SK-N-SH (cell line): ENCODE data around the gene SLC36A2. TPM values are rescaled to one million over a fixed set of nuclear protein-coding genes. Genes with fewer than 3 reads are reported as not detected.

ENCODE experiments used
- CTCF ChIA-PET: fragments of 300-600, 350-600 bp; formaldehyde crosslinking; extraction: SDS; loops from one replicate; lab custom pipeline; 2021; lab: Yijun Ruan, JAX
- POLR2A ChIA-PET: fragments of 350-600 bp; sonication (Branson Sonifier 250); formaldehyde crosslinking; extraction: SDS; loops from one replicate; lab custom pipeline; 2020; ENCODE audit warnings: antibody characterized with exemption, inconsistent platforms; lab: Yijun Ruan, JAX
- DNase-seq: peaks from one replicate; pipeline ENCODE4 v3.0.0; 2012
- H2AFZ ChIP-seq: fragments of 200-600 bp; sonication (generic); 2 replicates; pipeline ENCODE4 v1.8.1; 2016; ENCODE audit warnings: antibody characterized with exemption, mild to moderate bottlenecking, low read depth
- H3F3A ChIP-seq: fragments of 200-600 bp; sonication (generic); replicated peaks from 2 replicates; pipeline ENCODE3; 2016; ENCODE audit warnings: antibody characterized with exemption, mild to moderate bottlenecking; ENCODE audit not compliant: insufficient read depth
- H3K27ac ChIP-seq, 2 experiments: fragments of 200-500 bp in 1 of 2; fragments of 200-600 bp in 1 of 2; sonication (Bioruptor generic) in 1 of 2; sonication (generic), shearing (Covaris generic) in 1 of 2; 2 replicates each; pipeline versions ENCODE4 v1.5.1 to v1.6.1; 2014 to 2016; ENCODE audit warnings: low read depth in 2 of 2, inconsistent platforms in 1 of 2, low read length in 1 of 2, mild to moderate bottlenecking in 1 of 2, mixed read lengths in 1 of 2
- H3K27me3 ChIP-seq: fragments of 200-600 bp; sonication (generic), shearing (Covaris generic); 2 replicates; pipeline ENCODE4 v1.6.1; 2016; ENCODE audit warnings: mixed run types; ENCODE audit not compliant: insufficient read depth
- H3K36me3 ChIP-seq, 2 experiments: fragments of 200-500 bp in 1 of 2; fragments of 200-600 bp in 1 of 2; sonication (Bioruptor generic) in 1 of 2; sonication (generic) in 1 of 2; replicated peaks in 1 of 2; 2 replicates each; pipeline versions ENCODE3 to v1.5.1; 2014 to 2016; ENCODE audit warnings: low read length in 1 of 2, mild to moderate bottlenecking in 1 of 2; ENCODE audit not compliant: insufficient read depth in 2 of 2, control insufficient read depth in 1 of 2
- H3K4me1 ChIP-seq, 2 experiments: fragments of 200-500 bp in 1 of 2; fragments of 200-600 bp in 1 of 2; sonication (Bioruptor generic) in 1 of 2; sonication (generic), shearing (Covaris generic) in 1 of 2; 2 replicates each; pipeline versions ENCODE4 v1.5.1 to v1.6.1; 2014 to 2016; ENCODE audit warnings: low read depth in 1 of 2, low read length in 1 of 2, mixed run types in 1 of 2; ENCODE audit not compliant: insufficient read depth in 2 of 2, control insufficient read depth in 1 of 2
- H3K4me2 ChIP-seq: fragments of 200-600 bp; sonication (generic), shearing (Covaris generic); 2 replicates; pipeline ENCODE4 v1.6.1; 2017; ENCODE audit warnings: mixed run types
- H3K4me3 ChIP-seq, 2 experiments: fragments of 200-500 bp in 1 of 2; fragments of 200-600 bp in 1 of 2; sonication (Bioruptor generic) in 1 of 2; sonication (generic), shearing (Covaris generic) in 1 of 2; 2 replicates each; pipeline versions ENCODE4 v1.5.1 to v1.8.1; 2014 to 2016; ENCODE audit warnings: low read depth in 2 of 2, inconsistent platforms in 1 of 2, low read length in 1 of 2, mild to moderate bottlenecking in 1 of 2, mixed read lengths in 1 of 2, moderate library complexity in 1 of 2
- H3K79me2 ChIP-seq: fragments of 200-600 bp; sonication (generic); 2 replicates; pipeline ENCODE4 v1.8.1; 2017; ENCODE audit warnings: mild to moderate bottlenecking; ENCODE audit not compliant: insufficient read depth
- H3K9ac ChIP-seq: fragments of 200-600 bp; sonication (generic); 2 replicates; pipeline ENCODE4 v1.6.1; 2017; ENCODE audit warnings: mixed run types
- H3K9me2 ChIP-seq: fragments of 200-600 bp; sonication (generic); 2 replicates; pipeline ENCODE4 v1.6.1; 2017; ENCODE audit warnings: mixed run types
- H3K9me3 ChIP-seq: fragments of 200-600 bp; sonication (generic); 2 replicates; pipeline ENCODE4 v1.6.1; 2017; ENCODE audit warnings: mixed run types, mild to moderate bottlenecking, moderate library complexity
- H4K20me1 ChIP-seq: fragments of 200-600 bp; sonication (generic); 2 replicates; pipeline ENCODE4 v1.6.1; 2017; ENCODE audit warnings: mild to moderate bottlenecking, mixed run types; ENCODE audit not compliant: insufficient read depth
- EP300 ChIP-seq, 2 experiments: IDR thresholded peaks; 2 replicates each; pipeline versions ENCODE4 v1.4.0 to v1.6.1; 2012; ENCODE audit warnings: borderline replicate concordance in 1 of 2, low read depth in 1 of 2, low read length in 1 of 2
- EZH2phosphoT487 ChIP-seq: fragments of 200-600 bp; sonication (generic); IDR thresholded peaks from 2 replicates; pipeline ENCODE4 v1.6.1; 2017; ENCODE audit warnings: low read depth, mixed run types, mild to moderate bottlenecking, antibody characterized with exemption, moderate library complexity, borderline replicate concordance
- GABPA ChIP-seq: IDR thresholded peaks from 2 replicates; pipeline ENCODE4 v1.4.0; 2012; ENCODE audit warnings: low read depth, mild to moderate bottlenecking
- MXI1 ChIP-seq: IDR thresholded peaks from 2 replicates; pipeline ENCODE4 v1.6.1; 2012; ENCODE audit warnings: mild to moderate bottlenecking, low read depth, low read length, improper control_type of control experiment
- NFIC ChIP-seq: IDR thresholded peaks from 2 replicates; pipeline ENCODE4 v1.4.0; 2012; ENCODE audit warnings: borderline replicate concordance
- POLR2AphosphoS5 ChIP-seq: IDR thresholded peaks from 2 replicates; pipeline ENCODE4 v1.6.1; 2012; ENCODE audit warnings: low read depth, low read length
- RAD21 ChIP-seq: IDR thresholded peaks from 2 replicates; pipeline ENCODE4 v1.6.1; 2012; ENCODE audit warnings: mild to moderate bottlenecking, low read length
- RXRA ChIP-seq: IDR thresholded peaks from 2 replicates; pipeline ENCODE4 v1.4.0; 2012; ENCODE audit warnings: low read depth, mild to moderate bottlenecking, borderline replicate concordance
- SIN3A ChIP-seq: IDR thresholded peaks from 2 replicates; pipeline ENCODE4 v1.6.1; 2012; ENCODE audit warnings: low read depth, mild to moderate bottlenecking, low read length, moderate library complexity, borderline replicate concordance
- TEAD4 ChIP-seq: IDR thresholded peaks from 2 replicates; pipeline ENCODE4 v1.4.0; 2012; ENCODE audit warnings: mild to moderate bottlenecking, borderline replicate concordance; ENCODE audit not compliant: insufficient read depth
- YY1 ChIP-seq: IDR thresholded peaks from 2 replicates; pipeline ENCODE4 v1.4.0; 2012; ENCODE audit warnings: low read depth, mild to moderate bottlenecking
- WGBS: methylation state at CpG from one replicate; pipeline ENCODE4 v1.1.6; 2017; ENCODE audit warnings: low lambda C conversion rate; 5-methylcytosine and 5-hydroxymethylcytosine counted together
- polyA plus RNA-seq, 3 experiments: library from polyadenylated mRNA; depleted of rRNA; stranded (reverse); fragments of >200 nt; gene quantifications; 2 replicates each; pipeline ENCODE4 v1.2.3, GENCODE V29; 2012
- TF ChIP-seq, protein P1 (sequence below): fragments of 150-350 bp; IDR thresholded peaks from 2 replicates; pipeline ENCODE4 v1.6.1; 2017; ENCODE audit warnings: antibody characterized with exemption, low read length, low read depth, borderline replicate concordance
- TF ChIP-seq, protein P2 (sequence below): IDR thresholded peaks from 2 replicates; pipeline ENCODE4 v1.6.1; 2012; ENCODE audit warnings: mild to moderate bottlenecking, low read depth, low read length, moderate library complexity

Gene SLC36A2
- polyA plus RNA-seq, 1 of the 3 experiments (the other 2 are of a cell fraction): not detected

DNA sequence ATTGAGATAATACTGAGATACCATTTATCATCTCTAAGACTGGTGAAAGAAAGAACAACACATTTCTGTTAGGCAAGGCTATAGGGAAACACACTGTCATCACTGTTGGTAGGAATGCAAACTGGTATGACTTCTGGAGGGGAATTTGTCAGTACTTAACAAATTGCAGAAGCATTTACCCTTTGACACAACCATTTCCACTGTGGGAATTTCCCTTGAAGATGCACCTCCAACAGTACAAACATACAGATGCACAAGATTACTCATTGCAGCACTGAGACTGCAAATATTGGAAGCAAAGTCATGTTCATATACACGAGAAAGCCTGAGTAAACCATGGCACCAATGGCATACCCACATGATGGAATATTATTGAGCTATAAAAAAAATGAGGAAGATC, 76.8 kb downstream of the SLC36A2 start:
- no peaks in the 10 kb centered on the region for H4K20me1 ChIP-seq
- DNase-seq: no peak

DNA sequence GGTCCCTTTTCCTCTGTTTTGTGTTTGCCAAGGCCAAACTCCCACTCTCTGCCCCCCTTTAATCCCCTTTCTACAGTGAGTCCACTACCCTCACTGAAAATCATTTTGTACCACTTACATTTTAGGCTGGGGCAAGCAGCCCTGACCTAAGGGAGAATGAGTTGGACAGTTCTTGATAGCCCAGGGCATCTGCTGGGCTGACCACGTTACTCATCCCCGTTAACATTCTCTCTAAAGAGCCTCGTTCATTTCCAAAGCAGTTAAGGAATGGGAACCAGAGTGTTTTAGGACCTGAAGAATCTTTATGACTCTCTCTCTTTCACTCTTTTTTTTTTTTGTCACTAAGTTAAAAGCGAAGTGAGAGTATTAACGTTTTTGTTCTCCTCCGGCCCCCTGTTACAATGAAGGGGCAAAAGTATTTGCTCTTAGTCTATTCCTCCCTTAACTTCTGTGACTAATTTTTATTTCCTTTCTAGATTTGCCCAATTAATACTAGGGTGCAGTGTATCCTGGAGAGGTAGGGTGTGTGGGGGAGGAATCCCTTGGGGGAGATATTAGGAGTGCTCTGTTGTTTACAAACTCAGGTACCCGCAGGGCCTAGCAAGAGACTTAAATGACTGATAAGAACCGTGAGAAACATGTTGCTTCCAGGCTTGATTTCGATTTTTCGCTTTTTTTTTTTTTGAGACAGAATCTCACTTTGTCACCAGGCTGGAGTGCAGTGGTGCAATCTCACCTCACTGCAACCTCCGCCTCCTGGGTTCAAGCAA, 79.7 kb downstream of the SLC36A2 start:
- 0 out of 4 replicates have a peak, but pooled peaks cover 0 to 4% of the 10 kb centered on the region in 2 experiments for H3K4me1 ChIP-seq
- no peak overlapping the region for H3K4me2 ChIP-seq
- 87% methylated on average over 11 of the region's 11 CpGs for WGBS
- H3F3A ChIP-seq: no peaks in the 10 kb centered on the region
- no peaks in the 10 kb centered on the region for H4K20me1 ChIP-seq
- H3K27me3 ChIP-seq: no peaks in the 10 kb centered on the region
- CTCF ChIA-PET: no interaction called here
- H3K9ac ChIP-seq: no peak overlapping the region
- DNase-seq: no peak
- POLR2A ChIA-PET: no interaction called here
- H3K36me3 ChIP-seq: peaks cover 0 to 9% of the 10 kb centered on the region in 2 experiments
- H3K79me2 ChIP-seq: no peaks in the 10 kb centered on the region
- H3K27ac ChIP-seq: no peak overlapping the region
- H2AFZ ChIP-seq: no peak overlapping the region
- H3K9me2 ChIP-seq: no peaks in the 10 kb centered on the region
- H3K9me3 ChIP-seq: no peaks in the 10 kb centered on the region
- no peak overlapping the region for H3K4me3 ChIP-seq
- TF ChIP-seq GABPA (no peak), POLR2AphosphoS5 (no peak), RAD21 (no peak), TEAD4 (no peak), NFIC (no peak)

More for the DNA sequence above, 76.8 kb downstream of the SLC36A2 start:
- peaks cover 0 to 9% of the 10 kb centered on the region in 2 experiments for H3K36me3 ChIP-seq
- no peak overlapping the region for H3K4me3 ChIP-seq
- H3K4me1 ChIP-seq: no peaks in the 10 kb centered on the region
- 60% methylated on average over 1 of the region's 1 CpG for WGBS
- no peak overlapping the region for H2AFZ ChIP-seq
- TF ChIP-seq SIN3A: no peak
- TF ChIP-seq RXRA: no peak
- TF ChIP-seq YY1: no peak
- TF ChIP-seq EZH2phosphoT487: no peak
- TF ChIP-seq, protein P1, sequence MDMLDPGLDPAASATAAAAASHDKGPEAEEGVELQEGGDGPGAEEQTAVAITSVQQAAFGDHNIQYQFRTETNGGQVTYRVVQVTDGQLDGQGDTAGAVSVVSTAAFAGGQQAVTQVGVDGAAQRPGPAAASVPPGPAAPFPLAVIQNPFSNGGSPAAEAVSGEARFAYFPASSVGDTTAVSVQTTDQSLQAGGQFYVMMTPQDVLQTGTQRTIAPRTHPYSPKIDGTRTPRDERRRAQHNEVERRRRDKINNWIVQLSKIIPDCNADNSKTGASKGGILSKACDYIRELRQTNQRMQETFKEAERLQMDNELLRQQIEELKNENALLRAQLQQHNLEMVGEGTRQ: no peak
- TF ChIP-seq, protein P2, sequence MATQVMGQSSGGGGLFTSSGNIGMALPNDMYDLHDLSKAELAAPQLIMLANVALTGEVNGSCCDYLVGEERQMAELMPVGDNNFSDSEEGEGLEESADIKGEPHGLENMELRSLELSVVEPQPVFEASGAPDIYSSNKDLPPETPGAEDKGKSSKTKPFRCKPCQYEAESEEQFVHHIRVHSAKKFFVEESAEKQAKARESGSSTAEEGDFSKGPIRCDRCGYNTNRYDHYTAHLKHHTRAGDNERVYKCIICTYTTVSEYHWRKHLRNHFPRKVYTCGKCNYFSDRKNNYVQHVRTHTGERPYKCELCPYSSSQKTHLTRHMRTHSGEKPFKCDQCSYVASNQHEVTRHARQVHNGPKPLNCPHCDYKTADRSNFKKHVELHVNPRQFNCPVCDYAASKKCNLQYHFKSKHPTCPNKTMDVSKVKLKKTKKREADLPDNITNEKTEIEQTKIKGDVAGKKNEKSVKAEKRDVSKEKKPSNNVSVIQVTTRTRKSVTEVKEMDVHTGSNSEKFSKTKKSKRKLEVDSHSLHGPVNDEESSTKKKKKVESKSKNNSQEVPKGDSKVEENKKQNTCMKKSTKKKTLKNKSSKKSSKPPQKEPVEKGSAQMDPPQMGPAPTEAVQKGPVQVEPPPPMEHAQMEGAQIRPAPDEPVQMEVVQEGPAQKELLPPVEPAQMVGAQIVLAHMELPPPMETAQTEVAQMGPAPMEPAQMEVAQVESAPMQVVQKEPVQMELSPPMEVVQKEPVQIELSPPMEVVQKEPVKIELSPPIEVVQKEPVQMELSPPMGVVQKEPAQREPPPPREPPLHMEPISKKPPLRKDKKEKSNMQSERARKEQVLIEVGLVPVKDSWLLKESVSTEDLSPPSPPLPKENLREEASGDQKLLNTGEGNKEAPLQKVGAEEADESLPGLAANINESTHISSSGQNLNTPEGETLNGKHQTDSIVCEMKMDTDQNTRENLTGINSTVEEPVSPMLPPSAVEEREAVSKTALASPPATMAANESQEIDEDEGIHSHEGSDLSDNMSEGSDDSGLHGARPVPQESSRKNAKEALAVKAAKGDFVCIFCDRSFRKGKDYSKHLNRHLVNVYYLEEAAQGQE: no peak
- no peak for TF ChIP-seq TEAD4
- TF ChIP-seq MXI1: no peak
- TF ChIP-seq EP300 (IDR thresholded peaks at IDR 0.05; ENCODE audit: borderline replicate concordance in 1 of 2, low read depth in 1 of 2, low read length in 1 of 2): no peak
- no peak overlapping the region for H3K9ac ChIP-seq
- H3K4me2 ChIP-seq: no peak overlapping the region
- H3K79me2 ChIP-seq: no peaks in the 10 kb centered on the region
- no peaks in the 10 kb centered on the region for H3K9me3 ChIP-seq
- no peaks in the 10 kb centered on the region for H3K27me3 ChIP-seq
- CTCF ChIA-PET: no interaction called here
- H3K27ac ChIP-seq: no peak overlapping the region
- H3F3A ChIP-seq: no peaks in the 10 kb centered on the region
- POLR2A ChIA-PET: no interaction called here
- H3K9me2 ChIP-seq: no peaks in the 10 kb centered on the region

Other genes starting within 250 kb of the SLC36A2 start
- gene ANXA6, start 189.8 kb downstream of the SLC36A2 start, polyA plus RNA-seq (2012; rRNA removed): 87.5 and 101 TPM in 2 replicates
- 0.38 and 0.54 TPM in 2 replicates for gene CCDC69, start 123.5 kb downstream of the SLC36A2 start, polyA plus RNA-seq (2012; rRNA removed)
- 8.0 and 10.2 TPM in 2 replicates for gene GM2A, start 94.4 kb downstream of the SLC36A2 start, polyA plus RNA-seq (2012; rRNA removed)
- gene SLC36A3, start 43.8 kb downstream of the SLC36A2 start, polyA plus RNA-seq (2012; rRNA removed): not detected in 2 replicates
- 4.1 and 6.3 TPM in 2 replicates for gene SLC36A1, start 100.0 kb upstream of the SLC36A2 start, polyA plus RNA-seq (2012; rRNA removed)
- not detected in 2 replicates for gene FAT2, start 243.8 kb upstream of the SLC36A2 start, polyA plus RNA-seq (2012; rRNA removed)